ENCODE data around the gene UBE2E1.
"Not testable (repeated sequence)": the region's sequence is repeated elsewhere in the genome, so short reads cannot be mapped to it uniquely, and the experiment has no call there.

The UBE2E1 gene

GRCh38 chr3:23913182-23913581 is 107.4 kb downstream of the UBE2E1 start:
- Mint-ChIP-seq H3K4me1 (peaks cover 22% of the 10 kb centered on the region), H3K36me3 (ENCODE audit: insufficient read depth) (peaks cover 23% of the 10 kb centered on the region), H3K27me3 (no peaks in the 10 kb centered on the region), H3K27ac (ENCODE audit: low read depth) (no peak overlapping the region), H3K4me3 (no peak overlapping the region), H3K9me3 (no peaks in the 10 kb centered on the region)
- DNase-seq (ENCODE audit: low spot score in 2 of 2) (no peak), ATAC-seq (replicated peaks; ENCODE audit: extremely low read depth, poor library complexity, severe bottlenecking) (no peak)

DNA sequence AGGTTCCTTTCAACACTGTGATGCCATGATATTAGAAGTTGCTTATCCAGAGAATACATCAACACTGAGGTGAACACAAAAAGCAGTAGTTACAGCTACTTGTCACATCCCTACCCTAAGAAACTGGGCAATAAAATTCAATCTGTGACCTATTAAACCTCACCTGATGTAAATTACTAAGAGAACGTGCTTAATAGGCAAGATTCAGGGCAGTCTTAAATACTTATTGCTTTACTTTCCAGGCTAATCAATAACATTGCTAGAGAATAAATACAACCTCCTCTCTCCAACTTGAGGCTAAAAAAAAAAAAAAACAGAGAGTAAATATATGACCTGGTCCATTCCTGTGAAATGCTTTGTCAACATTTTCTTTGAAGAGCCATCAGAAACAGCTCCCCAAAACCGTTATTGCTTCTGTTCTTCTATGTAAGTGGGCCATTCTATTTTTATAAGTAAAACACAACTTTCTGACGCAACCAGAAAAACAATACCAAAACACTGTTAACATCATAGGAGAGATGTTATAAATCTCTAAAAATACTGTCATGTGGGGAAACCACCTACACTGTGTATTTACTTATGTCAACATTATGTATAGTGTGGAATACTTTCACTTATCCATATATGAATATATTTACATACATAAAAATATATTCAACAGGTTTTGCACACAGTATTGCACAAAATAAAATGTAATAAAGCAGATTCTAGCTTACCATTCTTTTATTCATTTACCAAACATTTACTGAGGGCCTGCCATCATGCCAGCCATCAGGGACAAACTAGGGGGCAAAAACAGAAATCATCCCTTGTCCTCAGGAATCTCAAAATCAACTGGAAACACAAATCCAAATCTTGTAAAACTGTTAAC is 108.4 kb downstream of the UBE2E1 start:
- Mint-ChIP-seq H3K4me3 (no peak overlapping the region), H3K4me1 (peaks cover 31% of the 10 kb centered on the region), H3K36me3 (ENCODE audit: insufficient read depth) (peaks cover 31% of the 10 kb centered on the region), H3K27ac (ENCODE audit: low read depth) (no peak overlapping the region), H3K9me3 (no peaks in the 10 kb centered on the region), H3K27me3 (no peaks in the 10 kb centered on the region)
- DNase-seq (ENCODE audit: low spot score in 2 of 2) (no peak), ATAC-seq (replicated peaks; ENCODE audit: extremely low read depth, poor library complexity, severe bottlenecking) (no peak)

DNA sequence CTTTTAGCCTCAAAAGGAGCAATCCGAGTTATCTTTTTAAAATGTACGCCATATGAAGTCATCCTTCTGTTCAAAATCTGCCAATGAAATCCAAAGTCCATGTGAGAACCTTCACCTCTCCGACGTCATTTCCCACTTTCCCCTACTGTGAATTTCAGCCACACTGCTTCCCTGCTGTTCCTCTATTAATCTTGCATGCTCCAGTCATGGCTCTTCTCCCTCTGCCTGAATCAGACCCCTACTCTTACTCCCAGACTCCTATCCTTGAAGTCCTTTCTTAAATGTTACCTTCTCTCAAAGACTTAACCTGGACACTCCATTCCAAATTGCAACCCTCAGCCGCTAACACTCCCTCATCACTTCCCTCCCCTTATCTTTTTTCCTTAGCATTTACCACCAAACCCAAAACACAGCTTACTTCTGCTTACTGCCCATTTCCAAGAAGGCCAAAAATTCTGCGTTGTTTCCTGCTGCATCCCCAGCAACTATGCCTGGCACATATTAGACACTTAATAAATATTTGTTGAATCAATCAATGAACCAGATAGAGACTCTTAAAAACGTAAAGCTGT is 109.9 kb downstream of the UBE2E1 start:
- Mint-ChIP-seq H3K4me3 (peak overlapping the region; percentile 98), H3K36me3 (ENCODE audit: insufficient read depth) (peaks cover 40% of the 10 kb centered on the region), H3K9me3 (no peaks in the 10 kb centered on the region), H3K27me3 (no peaks in the 10 kb centered on the region), H3K4me1 (peaks cover 43% of the 10 kb centered on the region), H3K27ac (ENCODE audit: low read depth) (peak overlapping the region; percentile 96)
- ATAC-seq (replicated peaks; ENCODE audit: extremely low read depth, poor library complexity, severe bottlenecking) (no peak), DNase-seq (ENCODE audit: low spot score in 2 of 2) (no peak)

- peak; percentile 22 for ATAC-seq (replicated peaks; ENCODE audit: extremely low read depth, poor library complexity, severe bottlenecking)
- H3K36me3 Mint-ChIP-seq (ENCODE audit: insufficient read depth): peaks cover 44% of the 10 kb centered on the region
- no peak for DNase-seq (ENCODE audit: low spot score in 2 of 2)
- peaks cover 44% of the 10 kb centered on the region for H3K4me1 Mint-ChIP-seq
- H3K4me3 Mint-ChIP-seq: peak overlapping the region; percentile 98
- H3K27ac Mint-ChIP-seq (ENCODE audit: low read depth): peak overlapping the region; percentile 96
- H3K9me3 Mint-ChIP-seq: no peaks in the 10 kb centered on the region
- no peaks in the 10 kb centered on the region for H3K27me3 Mint-ChIP-seq
Observed at GRCh38 chr3:23916152-23916885, 110.6 kb downstream of the UBE2E1 start.

GRCh38 chr3:23916886-23917678 is 111.3 kb downstream of the UBE2E1 start, which contains the start of the genes NKIRAS1 and RPL15:
Gene NKIRAS1 (minus strand): TSS chr3:23916990. CDS start chr3:23910904, 6,086 bp downstream.
Gene RPL15 (plus strand): TSS chr3:23917132. CDS start chr3:23917860, 728 bp downstream.
- no peaks in the 10 kb centered on the region for H3K9me3 Mint-ChIP-seq
- H3K27ac Mint-ChIP-seq (ENCODE audit: low read depth): peak within 1 kb of the TSS; percentile 96
- peaks cover 49% of the 10 kb centered on the region for H3K36me3 Mint-ChIP-seq (ENCODE audit: insufficient read depth)
- peaks cover 44% of the 10 kb centered on the region for H3K4me1 Mint-ChIP-seq
- H3K27me3 Mint-ChIP-seq: no peaks in the 10 kb centered on the region
- H3K4me3 Mint-ChIP-seq: peak within 1 kb of the TSS; percentile 98
- peak; percentile 92 to 96 for DNase-seq (ENCODE audit: low spot score in 2 of 2)
- peak; percentile 94 for ATAC-seq (replicated peaks; ENCODE audit: extremely low read depth, poor library complexity, severe bottlenecking)

DNA sequence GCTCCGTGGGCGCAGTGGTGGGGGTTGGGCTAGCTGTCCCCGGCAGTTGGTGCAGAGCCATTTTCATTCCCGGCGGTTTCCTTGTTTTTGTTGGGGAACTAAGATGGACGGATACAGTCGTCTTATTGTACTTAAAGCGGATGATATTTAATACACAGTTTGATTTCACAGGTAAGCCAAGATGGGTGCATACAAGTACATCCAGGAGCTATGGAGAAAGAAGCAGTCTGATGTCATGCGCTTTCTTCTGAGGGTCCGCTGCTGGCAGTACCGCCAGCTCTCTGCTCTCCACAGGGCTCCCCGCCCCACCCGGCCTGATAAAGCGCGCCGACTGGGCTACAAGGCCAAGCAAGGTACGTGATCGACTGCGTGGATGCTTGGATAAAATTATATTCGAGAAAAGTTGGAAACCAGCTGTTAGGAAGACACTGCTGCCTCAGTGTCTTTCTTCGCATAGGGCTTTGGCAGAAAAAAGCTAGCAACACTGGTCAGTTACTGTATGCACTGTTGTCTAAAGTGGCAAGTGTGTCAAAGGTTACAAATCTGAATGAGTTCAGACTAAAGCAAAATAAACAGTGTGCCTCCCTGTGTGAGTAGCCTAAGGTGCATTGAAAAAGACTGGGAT is 112.0 kb downstream of the UBE2E1 start:
- ATAC-seq (replicated peaks; ENCODE audit: extremely low read depth, poor library complexity, severe bottlenecking): peak; percentile 2
- peaks cover 44% of the 10 kb centered on the region for H3K4me1 Mint-ChIP-seq
- H3K36me3 Mint-ChIP-seq (ENCODE audit: insufficient read depth): peaks cover 52% of the 10 kb centered on the region
- DNase-seq (ENCODE audit: low spot score in 2 of 2); H3K27me3 Mint-ChIP-seq; H3K9me3 Mint-ChIP-seq: not testable (repeated sequence)
- peak overlapping the region; percentile 96 for H3K27ac Mint-ChIP-seq (ENCODE audit: low read depth)
- peak overlapping the region; percentile 98 for H3K4me3 Mint-ChIP-seq

GRCh38 chr3:23918331-23918730 is 112.6 kb downstream of the UBE2E1 start:
- H3K4me3 Mint-ChIP-seq: peak overlapping the region; percentile 98
- H3K4me1 Mint-ChIP-seq: peaks cover 44% of the 10 kb centered on the region
- not testable (repeated sequence) for ATAC-seq (replicated peaks; ENCODE audit: extremely low read depth, poor library complexity, severe bottlenecking); DNase-seq (ENCODE audit: low spot score in 2 of 2); H3K9me3 Mint-ChIP-seq; H3K27me3 Mint-ChIP-seq
- peaks cover 54% of the 10 kb centered on the region for H3K36me3 Mint-ChIP-seq (ENCODE audit: insufficient read depth)
- H3K27ac Mint-ChIP-seq (ENCODE audit: low read depth): peak overlapping the region; percentile 96

DNA sequence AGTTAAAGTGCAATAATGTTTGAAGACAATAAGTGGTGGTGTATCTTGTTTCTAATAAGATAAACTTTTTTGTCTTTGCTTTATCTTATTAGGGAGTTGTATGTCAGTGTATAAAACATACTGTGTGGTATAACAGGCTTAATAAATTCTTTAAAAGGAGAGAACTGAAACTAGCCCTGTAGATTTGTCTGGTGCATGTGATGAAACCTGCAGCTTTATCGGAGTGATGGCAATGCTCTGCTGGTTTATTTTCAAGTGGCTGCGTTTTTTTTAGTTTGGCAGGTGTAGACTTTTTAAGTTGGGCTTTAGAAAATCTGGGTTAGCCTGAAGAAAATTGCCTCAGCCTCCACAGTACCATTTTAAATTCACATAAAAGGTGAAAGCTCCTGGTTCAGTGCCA is 113.9 kb downstream of the UBE2E1 start:
- H3K4me1 Mint-ChIP-seq: peaks cover 44% of the 10 kb centered on the region
- no peaks in the 10 kb centered on the region for H3K27me3 Mint-ChIP-seq
- H3K27ac Mint-ChIP-seq (ENCODE audit: low read depth): peak overlapping the region; percentile 96
- no peaks in the 10 kb centered on the region for H3K9me3 Mint-ChIP-seq
- peaks cover 56% of the 10 kb centered on the region for H3K36me3 Mint-ChIP-seq (ENCODE audit: insufficient read depth)
- no peak for ATAC-seq (replicated peaks; ENCODE audit: extremely low read depth, poor library complexity, severe bottlenecking)
- no peak overlapping the region for H3K4me3 Mint-ChIP-seq
- DNase-seq (ENCODE audit: low spot score in 2 of 2): no peak

GRCh38 chr3:23920151-23920655 is 114.4 kb downstream of the UBE2E1 start:
- peaks cover 40% of the 10 kb centered on the region for H3K4me1 Mint-ChIP-seq
- peaks cover 56% of the 10 kb centered on the region for H3K36me3 Mint-ChIP-seq (ENCODE audit: insufficient read depth)

DNA sequence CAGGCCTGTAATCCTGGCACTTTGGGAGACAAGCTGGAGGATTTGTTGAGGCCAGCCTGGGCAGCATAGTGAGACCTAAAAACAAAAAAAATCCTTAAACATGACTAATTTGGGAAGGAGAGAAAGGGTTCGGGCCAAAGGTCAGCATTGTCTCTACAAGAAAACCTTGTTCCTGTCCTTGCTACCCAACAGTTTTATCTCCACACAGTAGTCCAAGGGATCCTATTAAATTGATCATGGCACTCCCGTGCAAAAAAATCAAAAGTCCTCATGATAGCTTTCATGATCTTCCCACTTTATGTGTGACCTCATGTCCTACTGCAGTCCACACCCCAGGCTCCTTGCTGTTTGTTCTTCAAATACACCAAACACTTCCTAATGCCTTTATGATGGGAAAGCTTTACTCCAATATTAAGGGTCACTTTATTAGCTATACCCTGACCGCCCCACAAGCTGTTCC is 115.3 kb downstream of the UBE2E1 start:
- peaks cover 32% of the 10 kb centered on the region for H3K4me1 Mint-ChIP-seq
- H3K4me3 Mint-ChIP-seq: no peak overlapping the region
- H3K9me3 Mint-ChIP-seq: no peaks in the 10 kb centered on the region
- no peak overlapping the region for H3K27ac Mint-ChIP-seq (ENCODE audit: low read depth)
- peaks cover 54% of the 10 kb centered on the region for H3K36me3 Mint-ChIP-seq (ENCODE audit: insufficient read depth)
- H3K27me3 Mint-ChIP-seq: no peaks in the 10 kb centered on the region
- DNase-seq (ENCODE audit: low spot score in 2 of 2) (no peak), ATAC-seq (replicated peaks; ENCODE audit: extremely low read depth, poor library complexity, severe bottlenecking) (no peak)

More at GRCh38 chr3:23920151-23920655, 114.4 kb downstream of the UBE2E1 start:
- DNase-seq (ENCODE audit: low spot score in 2 of 2) (no peak), ATAC-seq (replicated peaks; ENCODE audit: extremely low read depth, poor library complexity, severe bottlenecking) (no peak)
- no peaks in the 10 kb centered on the region for H3K9me3 Mint-ChIP-seq
- H3K4me3 Mint-ChIP-seq: no peak overlapping the region
- H3K27me3 Mint-ChIP-seq: no peaks in the 10 kb centered on the region
- H3K27ac Mint-ChIP-seq (ENCODE audit: low read depth): peak overlapping the region; percentile 96

DNA sequence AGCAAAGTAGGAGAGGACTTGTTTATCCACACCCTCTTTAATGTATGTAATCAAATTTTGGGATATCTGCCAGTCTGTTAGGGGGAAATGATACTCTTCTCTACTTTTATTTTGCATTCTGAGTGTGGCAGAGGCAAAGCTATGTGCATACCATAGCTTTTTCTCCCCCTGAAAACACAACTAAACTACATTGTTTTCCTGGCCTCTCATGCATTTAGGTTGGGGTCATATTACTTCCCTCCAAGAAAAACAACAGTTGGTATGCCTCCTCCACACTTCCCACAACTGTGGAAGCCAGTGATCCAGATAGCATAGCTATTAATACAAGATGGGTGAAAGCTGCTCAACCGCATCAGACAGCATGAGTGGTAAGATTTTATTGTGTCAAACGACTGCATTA is 118.0 kb downstream of the UBE2E1 start:
- no peak for ATAC-seq (replicated peaks; ENCODE audit: extremely low read depth, poor library complexity, severe bottlenecking)
- peaks cover 16% of the 10 kb centered on the region for H3K4me1 Mint-ChIP-seq
- peaks cover 33% of the 10 kb centered on the region for H3K36me3 Mint-ChIP-seq (ENCODE audit: insufficient read depth)
- no peak for DNase-seq (ENCODE audit: low spot score in 2 of 2)
- H3K9me3 Mint-ChIP-seq: no peaks in the 10 kb centered on the region
- H3K4me3 Mint-ChIP-seq: no peak overlapping the region
- no peaks in the 10 kb centered on the region for H3K27me3 Mint-ChIP-seq
- H3K27ac Mint-ChIP-seq (ENCODE audit: low read depth): no peak overlapping the region
